GM21619 (cell line): ENCODE data around the gene TMEM207.
A peak's percentile ranks its signal among the peaks of the same experiment; 100 is the strongest.

Experiments used
- ATAC-seq: cut with Tn5 transposase; IDR thresholded peaks from one replicate; pipeline ENCODE4 v1.9.1; 2021; ENCODE audit not compliant: unreplicated experiment

Gene TMEM207

DNA sequence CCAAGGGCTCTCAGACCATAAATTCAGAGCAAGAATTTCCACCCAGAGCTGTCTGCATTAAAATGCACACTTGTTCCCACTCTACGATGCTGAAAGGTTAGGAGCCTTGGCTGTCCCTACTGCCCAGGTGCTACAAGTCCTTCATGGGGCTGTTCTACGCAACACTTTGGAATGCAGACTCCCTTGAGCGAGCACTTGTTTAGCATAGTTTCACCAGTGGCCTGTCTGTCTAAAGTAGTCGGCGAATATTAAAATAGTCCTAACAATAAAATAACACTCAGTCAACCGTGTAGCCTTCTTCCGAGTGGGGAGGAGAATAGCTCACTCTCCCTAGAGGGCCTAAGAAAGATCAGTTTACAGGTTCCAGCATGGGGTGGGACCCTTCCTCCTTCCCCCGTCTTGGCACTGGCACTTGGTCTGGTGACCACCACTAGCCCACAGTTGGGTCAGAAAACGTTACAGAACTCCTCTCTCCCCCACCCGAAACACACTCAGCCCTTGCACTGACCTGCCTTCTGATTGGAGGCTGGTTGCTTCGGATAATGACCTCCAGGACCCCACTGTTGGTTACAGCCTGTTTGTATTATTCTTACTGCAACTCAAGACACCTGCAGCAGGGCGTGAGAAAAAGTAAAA lies 62.0 kb downstream of the TMEM207 start, which contains the start of gene CLDN16:
Gene CLDN16 (plus strand): TSS at position 586 of the 636 bp plus-strand sequence. CDS start 167 bp downstream, outside the sequence.
- no peak for ATAC-seq

DNA sequence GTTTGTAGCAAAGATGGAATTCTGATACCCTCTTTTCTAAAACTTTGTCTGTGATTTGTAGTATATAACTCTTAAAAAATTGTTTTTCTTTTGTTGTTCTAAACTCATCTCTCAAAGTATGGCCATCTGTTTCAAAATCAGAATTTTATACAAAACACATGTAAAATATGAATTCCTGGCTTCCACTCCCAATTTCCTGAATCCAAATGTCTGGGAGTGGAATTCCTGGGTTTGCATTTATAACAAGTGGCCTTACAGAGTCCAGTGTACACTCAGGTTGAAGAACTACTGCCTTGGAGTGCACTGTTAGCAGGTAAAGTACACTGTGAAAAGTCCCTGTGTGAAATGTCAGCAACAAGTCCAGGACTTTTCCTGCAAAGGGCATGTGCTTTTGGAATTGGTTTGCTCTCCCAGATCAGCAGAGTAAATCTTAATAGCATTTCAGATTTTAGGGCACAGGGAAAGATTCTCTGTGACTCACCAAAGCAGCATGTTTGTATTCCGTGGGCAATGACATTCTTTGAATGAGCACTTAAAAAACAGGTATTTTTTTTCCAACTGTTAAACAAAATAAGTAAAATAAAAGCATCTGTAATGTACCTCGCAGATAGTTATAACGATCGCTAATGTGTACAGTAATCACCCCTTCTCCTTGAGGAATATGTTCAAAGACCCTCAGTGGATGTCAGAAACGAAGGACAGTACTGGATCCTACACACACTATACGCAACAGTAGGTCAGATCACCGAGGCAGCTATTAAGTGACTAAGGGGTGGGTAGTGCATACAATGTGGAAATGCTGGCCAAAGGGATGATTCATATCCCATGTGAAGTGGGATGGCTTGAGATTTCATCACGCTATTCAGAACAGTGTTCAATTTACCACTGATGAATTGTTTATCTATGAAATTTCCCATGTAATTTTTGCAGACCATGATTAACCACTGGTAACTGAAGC lies 63.7 kb downstream of the TMEM207 start:
- ATAC-seq, result no peak

DNA sequence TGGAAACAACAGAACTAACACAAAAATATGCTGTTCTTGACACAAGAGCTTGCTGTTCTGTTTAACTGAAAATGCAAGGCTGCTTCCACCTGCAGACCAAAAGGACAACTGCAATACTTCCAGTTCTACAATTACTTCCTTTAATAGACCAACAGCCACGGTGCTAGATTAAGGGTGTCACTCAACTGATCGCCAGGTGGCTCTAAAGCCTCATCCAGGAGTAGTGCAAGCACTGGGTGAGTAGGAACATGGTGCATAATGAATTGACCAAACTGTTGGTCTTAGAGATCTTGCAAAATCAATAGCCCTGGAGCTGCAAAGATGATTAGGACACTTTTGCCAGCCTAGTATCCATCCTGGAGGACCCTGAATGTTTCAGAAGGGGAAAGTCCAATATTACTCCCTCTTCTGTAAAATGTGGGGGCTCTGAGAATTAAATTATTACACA lies 65.4 kb downstream of the TMEM207 start:
- ATAC-seq, result peak; percentile 93

DNA sequence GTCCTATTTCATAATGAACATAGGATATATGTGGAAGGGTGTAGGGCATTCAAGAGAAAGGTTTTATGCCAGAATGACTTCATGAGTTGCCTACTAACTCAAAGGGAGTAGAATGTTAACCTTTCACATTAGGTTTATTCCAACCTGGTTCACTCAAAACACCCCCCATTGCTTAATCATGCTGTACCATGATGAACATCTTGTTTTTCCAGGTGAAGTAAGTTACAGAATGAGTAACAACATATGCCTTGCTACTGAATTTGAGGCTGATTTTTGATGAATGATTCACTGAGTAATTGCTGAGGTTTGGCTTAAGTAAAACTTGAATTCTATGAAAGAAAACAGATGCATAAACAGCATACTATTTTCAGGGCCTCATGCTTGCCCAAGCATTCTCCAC lies 67.6 kb downstream of the TMEM207 start:
- ATAC-seq, result peak; percentile 37

DNA sequence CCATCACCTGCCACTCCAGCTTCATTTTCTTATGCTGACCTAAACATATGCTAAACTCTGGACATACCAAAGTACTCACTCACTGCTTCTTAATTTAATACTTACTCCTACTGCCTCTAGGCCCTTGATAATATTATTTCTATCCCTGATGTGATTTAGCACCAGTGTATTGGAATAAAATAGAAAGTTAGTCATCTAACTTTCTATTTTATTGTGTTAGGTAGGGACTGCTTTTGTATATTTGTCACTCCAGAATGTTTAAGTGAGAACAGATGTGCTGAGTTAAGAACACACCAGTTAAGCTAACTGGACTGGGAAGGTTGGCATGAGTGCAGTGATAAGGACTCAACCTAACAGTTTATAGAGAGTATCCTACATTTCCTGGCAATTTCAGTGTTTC lies 68.3 kb downstream of the TMEM207 start:
- ATAC-seq, result no peak

DNA sequence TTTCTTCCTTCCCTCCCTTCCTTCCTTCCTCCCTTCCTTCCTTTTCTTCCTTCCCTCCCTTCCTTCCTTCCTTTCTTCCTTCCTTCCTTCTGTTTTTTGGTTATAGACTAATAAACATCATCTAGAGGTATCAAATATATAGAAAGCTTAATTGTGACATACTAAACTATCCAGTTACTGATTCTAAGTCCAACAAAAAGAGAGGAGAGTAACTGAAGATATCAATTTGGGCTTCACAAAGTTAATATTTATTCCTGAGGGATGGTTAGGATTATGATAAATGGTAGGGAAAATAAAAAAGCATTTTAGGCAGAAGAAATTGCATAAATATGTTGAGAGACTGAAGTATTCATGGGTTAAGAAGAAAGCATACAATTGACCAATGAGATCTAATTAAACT lies 69.5 kb downstream of the TMEM207 start:
- ATAC-seq, result no peak
